Hepatocyte (in vitro differentiated cells): ENCODE data around the gene DPF3.

Experiments used
- EZH2 ChIP-seq: fragments of 200-600 bp; sonication (generic); IDR thresholded peaks from 2 replicates; pipeline ENCODE4 v1.6.1; 2016; ENCODE audit warnings: antibody characterized with exemption, mild to moderate bottlenecking, borderline replicate concordance
- EZH2phosphoT487 ChIP-seq: fragments of 200-600 bp; sonication (generic); IDR thresholded peaks from one replicate; pipeline ENCODE4 v1.6.1; 2018; ENCODE audit warnings: antibody characterized with exemption, mild to moderate bottlenecking, low read depth, moderate library complexity; ENCODE audit not compliant: unreplicated experiment, severe bottlenecking
- TF ChIP-seq, protein P1 (sequence below): fragments of 200-600 bp; sonication (generic); IDR thresholded peaks from 2 replicates; pipeline ENCODE4 v1.5.1; 2016; ENCODE audit warnings: antibody characterized with exemption, mild to moderate bottlenecking; ENCODE audit not compliant: poor library complexity

GRCh38 chr14:72646861-72647528 is 246.9 kb downstream of the DPF3 start:
- TF ChIP-seq, protein P1, sequence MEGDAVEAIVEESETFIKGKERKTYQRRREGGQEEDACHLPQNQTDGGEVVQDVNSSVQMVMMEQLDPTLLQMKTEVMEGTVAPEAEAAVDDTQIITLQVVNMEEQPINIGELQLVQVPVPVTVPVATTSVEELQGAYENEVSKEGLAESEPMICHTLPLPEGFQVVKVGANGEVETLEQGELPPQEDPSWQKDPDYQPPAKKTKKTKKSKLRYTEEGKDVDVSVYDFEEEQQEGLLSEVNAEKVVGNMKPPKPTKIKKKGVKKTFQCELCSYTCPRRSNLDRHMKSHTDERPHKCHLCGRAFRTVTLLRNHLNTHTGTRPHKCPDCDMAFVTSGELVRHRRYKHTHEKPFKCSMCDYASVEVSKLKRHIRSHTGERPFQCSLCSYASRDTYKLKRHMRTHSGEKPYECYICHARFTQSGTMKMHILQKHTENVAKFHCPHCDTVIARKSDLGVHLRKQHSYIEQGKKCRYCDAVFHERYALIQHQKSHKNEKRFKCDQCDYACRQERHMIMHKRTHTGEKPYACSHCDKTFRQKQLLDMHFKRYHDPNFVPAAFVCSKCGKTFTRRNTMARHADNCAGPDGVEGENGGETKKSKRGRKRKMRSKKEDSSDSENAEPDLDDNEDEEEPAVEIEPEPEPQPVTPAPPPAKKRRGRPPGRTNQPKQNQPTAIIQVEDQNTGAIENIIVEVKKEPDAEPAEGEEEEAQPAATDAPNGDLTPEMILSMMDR, result no peak
- TF ChIP-seq EZH2phosphoT487 (no peak), EZH2 (no peak)
